GM23248 (cell line): ENCODE measurements around the gene GLUL. TPM values are rescaled to one million over a fixed set of nuclear protein-coding genes. Genes with fewer than 3 reads are reported as not detected.

Experiments used
- DNase-seq: peaks from one replicate; pipeline ENCODE4 v3.0.0-alpha.2; 2015
- H2AFZ ChIP-seq: fragments of 200-600 bp; sonication (generic); 2 replicates; pipeline ENCODE4 v1.6.1; 2016; ENCODE audit warnings: antibody characterized with exemption
- H3F3A ChIP-seq: fragments of 200-600 bp; sonication (generic); 2 replicates; pipeline ENCODE4 v1.6.1; 2016; ENCODE audit warnings: mild to moderate bottlenecking, antibody characterized with exemption, mixed run types; ENCODE audit not compliant: insufficient read depth
- H3K27ac ChIP-seq: fragments of 200-600 bp; sonication (generic); 2 replicates; pipeline ENCODE4 v1.5.1; 2016; ENCODE audit warnings: mild to moderate bottlenecking
- H3K27me3 ChIP-seq: fragments of 200-600 bp; sonication (generic); replicated peaks from 2 replicates; pipeline ENCODE4 v1.6.1; 2016; ENCODE audit warnings: mild to moderate bottlenecking; ENCODE audit not compliant: insufficient read depth
- H3K36me3 ChIP-seq: fragments of 200-600 bp; sonication (generic); 2 replicates; pipeline ENCODE4 v1.6.1; 2016; ENCODE audit warnings: low read depth, mild to moderate bottlenecking
- H3K4me1 ChIP-seq: fragments of 200-600 bp; sonication (generic); 2 replicates; pipeline ENCODE4 v1.6.1; 2016; ENCODE audit warnings: mild to moderate bottlenecking; ENCODE audit not compliant: insufficient read depth
- H3K4me2 ChIP-seq: fragments of 200-600 bp; sonication (generic); one replicate; pipeline ENCODE4 v1.6.1; 2016; ENCODE audit warnings: mild to moderate bottlenecking; ENCODE audit not compliant: unreplicated experiment
- H3K4me3 ChIP-seq: fragments of 200-600 bp; sonication (generic); 2 replicates; pipeline ENCODE4 v1.5.1; 2016; ENCODE audit warnings: mild to moderate bottlenecking
- H3K79me2 ChIP-seq: fragments of 200-600 bp; sonication (generic); 2 replicates; pipeline ENCODE4 v1.6.1; 2016; ENCODE audit warnings: mild to moderate bottlenecking; ENCODE audit not compliant: insufficient read depth
- H3K9ac ChIP-seq: fragments of 200-600 bp; sonication (generic); 2 replicates; pipeline ENCODE4 v1.6.1; 2016; ENCODE audit warnings: mild to moderate bottlenecking
- H3K9me2 ChIP-seq: fragments of 200-600 bp; sonication (generic); 2 replicates; pipeline ENCODE4 v1.6.1; 2016; ENCODE audit warnings: mixed run types, mild to moderate bottlenecking, moderate library complexity; ENCODE audit not compliant: insufficient read depth
- H3K9me3 ChIP-seq: fragments of 200-600 bp; sonication (generic); one replicate; pipeline ENCODE4 v1.6.1; 2017; ENCODE audit warnings: low read depth
- H4K20me1 ChIP-seq: fragments of 200-600 bp; sonication (generic); 2 replicates; pipeline ENCODE4 v1.6.0; 2016; ENCODE audit not compliant: insufficient read depth
- EZH2 ChIP-seq: fragments of 200-600 bp; sonication (generic); IDR thresholded peaks from 2 replicates; pipeline ENCODE4 v1.6.1; 2018; ENCODE audit warnings: antibody characterized with exemption, mild to moderate bottlenecking; ENCODE audit not compliant: insufficient read depth, poor library complexity, severe bottlenecking
- EZH2phosphoT487 ChIP-seq: fragments of 200-600 bp; sonication (generic); IDR thresholded peaks from 2 replicates; pipeline ENCODE4 v1.6.1; 2018; ENCODE audit warnings: antibody characterized with exemption, moderate library complexity, mild to moderate bottlenecking, low read depth; ENCODE audit not compliant: insufficient read depth
- WGBS, 2 experiments: methylation state at CpG; one replicate each; pipeline ENCODE4 v1.1.6; 2015 to 2017; ENCODE audit warnings: low lambda C conversion rate in 2 of 2, low coverage in 1 of 2; ENCODE audit errors: missing lambda C conversion rate in 2 of 2; 5-methylcytosine and 5-hydroxymethylcytosine counted together
- in situ Hi-C: fragments of 300-500 bp; cut with MboI; formaldehyde crosslinking; loops from 2 replicates; pipeline ENCODE4 v1.15.0; 2020
- polyA plus RNA-seq: library from polyadenylated mRNA; unstranded; fragments of >200 nt; fragmentation: Nextera tagmentation; extraction: Ambion mirVana; gene quantifications from 2 replicates; pipeline ENCODE4 v1.2.1, GENCODE V29; 2016
- total RNA-seq: library from RNA; depleted of rRNA; stranded (reverse); fragments of >200 nt; shearing (Covaris generic); gene quantifications from 2 replicates; pipeline ENCODE4 v1.2.3, GENCODE V29; 2014

The GLUL gene
- total and polyA plus RNA-seq, 2 experiments from 2014 or later: 119 to 160 TPM

- Histone ChIP-seq H3K4me1 (peaks cover 9% of the 10 kb centered on the region), H3K9me2 (no peaks in the 10 kb centered on the region), H3K4me3 (no peak overlapping the region), H3K79me2 (peaks cover 26% of the 10 kb centered on the region), H3K36me3 (peaks cover 59% of the 10 kb centered on the region), H2AFZ (no peak overlapping the region), H3K4me2 (no peak overlapping the region), H3K27ac (no peak overlapping the region), H3F3A (peaks cover 48% of the 10 kb centered on the region), H3K9me3 (no peaks in the 10 kb centered on the region), H3K27me3 (no peaks in the 10 kb centered on the region), H4K20me1 (no peaks in the 10 kb centered on the region), H3K9ac (no peak overlapping the region)
- no peak for DNase-seq
- in situ Hi-C loops: no loop called here
- TF ChIP-seq EZH2phosphoT487: no peak
- 94 to 98% methylated on average over 19 of the region's 19 CpGs for WGBS, 2 experiments
Observed at GRCh38 chr1:182384387-182384960, 7.1 kb downstream of the GLUL start.

GRCh38 chr1:182383934-182384333 lies 7.7 kb downstream of the GLUL start:
- Histone ChIP-seq H3K27ac (no peak overlapping the region), H3K4me3 (no peak overlapping the region), H3K9me2 (no peaks in the 10 kb centered on the region), H3K9ac (no peak overlapping the region), H3F3A (peaks cover 48% of the 10 kb centered on the region), H2AFZ (no peak overlapping the region), H4K20me1 (no peaks in the 10 kb centered on the region), H3K4me1 (peaks cover 5% of the 10 kb centered on the region), H3K27me3 (no peaks in the 10 kb centered on the region), H3K36me3 (peaks cover 59% of the 10 kb centered on the region), H3K4me2 (no peak overlapping the region), H3K79me2 (peaks cover 21% of the 10 kb centered on the region), H3K9me3 (no peaks in the 10 kb centered on the region)
- 96% methylated on average over 7 of the region's 7 CpGs for WGBS, 2 experiments
- TF ChIP-seq EZH2 (no peak), EZH2phosphoT487 (no peak)
- in situ Hi-C loops: no loop called here
- no peak for DNase-seq

- Histone ChIP-seq H2AFZ (no peak overlapping the region), H3K27me3 (no peaks in the 10 kb centered on the region), H3K9me3 (no peaks in the 10 kb centered on the region), H3K27ac (no peak overlapping the region), H3F3A (peaks cover 52% of the 10 kb centered on the region), H3K4me1 (no peaks in the 10 kb centered on the region), H3K36me3 (peaks cover 53% of the 10 kb centered on the region), H3K79me2 (peaks cover 13% of the 10 kb centered on the region), H3K9me2 (no peaks in the 10 kb centered on the region), H3K9ac (no peak overlapping the region), H3K4me3 (no peak overlapping the region), H4K20me1 (no peaks in the 10 kb centered on the region), H3K4me2 (no peak overlapping the region)
- 96% methylated on average over 4 of the region's 4 CpGs for WGBS, 2 experiments
- in situ Hi-C loops: no loop called here
- no peak for DNase-seq
- TF ChIP-seq EZH2 (no peak), EZH2phosphoT487 (no peak)
Observed at GRCh38 chr1:182383037-182383661, 8.4 kb downstream of the GLUL start.

- Histone ChIP-seq H2AFZ (no peak overlapping the region), H3K9ac (no peak overlapping the region), H3F3A (peaks cover 62% of the 10 kb centered on the region), H3K79me2 (peaks cover 3% of the 10 kb centered on the region; the same call in 1 of the 2 replicates), H3K36me3 (peaks cover 44% of the 10 kb centered on the region), H3K4me2 (no peak overlapping the region), H3K9me3 (no peaks in the 10 kb centered on the region), H3K9me2 (no peaks in the 10 kb centered on the region), H3K4me1 (peaks cover 4% of the 10 kb centered on the region), H3K27ac (no peak overlapping the region), H3K27me3 (no peaks in the 10 kb centered on the region), H3K4me3 (no peak overlapping the region), H4K20me1 (no peaks in the 10 kb centered on the region)
- DNase-seq: no peak
- TF ChIP-seq EZH2 (no peak), EZH2phosphoT487 (no peak)
- in situ Hi-C loops: no loop called here
- WGBS, 2 experiments: 81 to 82% methylated on average over 9 of the region's 9 CpGs
Observed at GRCh38 chr1:182381962-182382819, 9.4 kb downstream of the GLUL start.
